ENCODE results near the gene SNTG2.

DNA sequence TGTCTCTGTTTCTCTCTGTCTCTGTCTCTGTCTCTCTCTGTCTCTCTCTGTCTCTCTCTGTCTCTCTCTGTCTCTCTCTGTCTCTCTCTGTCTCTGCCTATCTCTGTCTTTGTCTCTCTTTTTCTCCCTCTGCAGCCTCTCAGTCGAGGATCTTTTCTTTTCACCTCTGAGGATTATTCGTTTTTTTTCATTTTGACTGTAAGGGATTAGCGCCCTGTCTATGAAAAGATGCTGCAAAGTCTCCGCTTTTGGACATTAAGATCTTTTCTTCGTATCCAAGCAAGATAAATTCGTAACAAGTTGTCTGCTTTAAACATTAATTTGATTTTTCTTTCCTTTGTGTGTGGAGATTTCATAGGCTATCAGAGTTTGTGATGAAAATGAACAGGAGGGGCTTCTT, 271.4 kb downstream of the SNTG2 start:
- TF ChIP-seq POLR2A (IDR thresholded peaks at IDR 0.05; ENCODE audit: low read depth) (no peak), EP300 (IDR thresholded peaks at IDR 0.05) (no peak)
- TF ChIP-seq, protein P1, sequence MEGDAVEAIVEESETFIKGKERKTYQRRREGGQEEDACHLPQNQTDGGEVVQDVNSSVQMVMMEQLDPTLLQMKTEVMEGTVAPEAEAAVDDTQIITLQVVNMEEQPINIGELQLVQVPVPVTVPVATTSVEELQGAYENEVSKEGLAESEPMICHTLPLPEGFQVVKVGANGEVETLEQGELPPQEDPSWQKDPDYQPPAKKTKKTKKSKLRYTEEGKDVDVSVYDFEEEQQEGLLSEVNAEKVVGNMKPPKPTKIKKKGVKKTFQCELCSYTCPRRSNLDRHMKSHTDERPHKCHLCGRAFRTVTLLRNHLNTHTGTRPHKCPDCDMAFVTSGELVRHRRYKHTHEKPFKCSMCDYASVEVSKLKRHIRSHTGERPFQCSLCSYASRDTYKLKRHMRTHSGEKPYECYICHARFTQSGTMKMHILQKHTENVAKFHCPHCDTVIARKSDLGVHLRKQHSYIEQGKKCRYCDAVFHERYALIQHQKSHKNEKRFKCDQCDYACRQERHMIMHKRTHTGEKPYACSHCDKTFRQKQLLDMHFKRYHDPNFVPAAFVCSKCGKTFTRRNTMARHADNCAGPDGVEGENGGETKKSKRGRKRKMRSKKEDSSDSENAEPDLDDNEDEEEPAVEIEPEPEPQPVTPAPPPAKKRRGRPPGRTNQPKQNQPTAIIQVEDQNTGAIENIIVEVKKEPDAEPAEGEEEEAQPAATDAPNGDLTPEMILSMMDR (IDR thresholded peaks at IDR 0.05) = no peak

Measured in esophagus muscularis mucosa (tissue), 4 donors.